H1 (cell line): ENCODE results near the gene ZNF618. TPM values are rescaled to one million over a fixed set of nuclear protein-coding genes. Genes with fewer than 3 reads are reported as not detected.

ENCODE experiments used
- CTCF ChIA-PET: fragments of 300-600 bp; sonication (Branson Sonifier 250); formaldehyde crosslinking; loops from one replicate; lab custom pipeline; 2021; ENCODE audit not compliant: partially characterized antibody; lab: Charles Lee
- POLR2A ChIA-PET: fragments of 300-600 bp; sonication (Branson Sonifier 250); formaldehyde crosslinking; loops from one replicate; lab custom pipeline; 2021; ENCODE audit warnings: inconsistent platforms; ENCODE audit not compliant: partially characterized antibody; lab: Charles Lee
- DNase-seq, 2 experiments: peaks; one replicate each; pipeline versions ENCODE4 v3.0.0 to v3.0.0-alpha.2; 2010 to 2022; ENCODE audit warnings: low spot score in 2 of 2, low read depth in 1 of 2, mixed read lengths in 1 of 2
- FAIRE-seq: peaks from 2 replicates; lab custom pipeline; 2011; peaks lifted over from hg19 to GRCh38; lab: Jason Lieb, UNC
- H2AFZ ChIP-seq: 2 replicates; pipeline ENCODE4 v1.8.1; 2012; ENCODE audit warnings: low read length, inconsistent platforms
- H2AK5ac ChIP-seq: 2 replicates; pipeline ENCODE4 v1.6.1; 2013; ENCODE audit warnings: low read depth, low read length
- H2BK120ac ChIP-seq: replicated peaks from 2 replicates; pipeline ENCODE3; 2013; ENCODE audit warnings: low read depth, low read length, inconsistent platforms
- H2BK12ac ChIP-seq: 2 replicates; pipeline ENCODE4 v1.6.1; 2013; ENCODE audit warnings: low read depth, low read length
- H2BK15ac ChIP-seq: 2 replicates; pipeline ENCODE4 v1.6.1; 2013; ENCODE audit warnings: low read length
- H2BK20ac ChIP-seq: 2 replicates; pipeline ENCODE4 v1.6.1; 2013; ENCODE audit warnings: low read length
- H2BK5ac ChIP-seq: 2 replicates; pipeline ENCODE4 v1.6.1; 2013; ENCODE audit warnings: low read depth, low read length
- H3K14ac ChIP-seq: 2 replicates; pipeline ENCODE4 v1.6.1; 2013; ENCODE audit warnings: inconsistent platforms; ENCODE audit not compliant: insufficient read length
- H3K18ac ChIP-seq: 2 replicates; pipeline ENCODE4 v1.6.1; 2013; ENCODE audit warnings: low read length; ENCODE audit errors: extremely low read depth
- H3K23ac ChIP-seq: 2 replicates; pipeline ENCODE4 v1.6.1; 2013; ENCODE audit warnings: inconsistent platforms; ENCODE audit not compliant: insufficient read length
- H3K23me2 ChIP-seq: 2 replicates; pipeline ENCODE4 v1.6.1; 2013; ENCODE audit warnings: low read depth, low read length
- H3K27ac ChIP-seq: 2 replicates; pipeline ENCODE4 v1.6.1; 2011; ENCODE audit warnings: low read depth, low read length, inconsistent platforms
- H3K27me3 ChIP-seq, 4 experiments: replicated peaks in 1 of 4; 1 replicate in 1 of 4; 2 replicates in 3 of 4; pipeline versions ENCODE4 v1.6.1 to v1.8.1; 2011 to 2013; ENCODE audit warnings: low read length in 3 of 4, mild to moderate bottlenecking in 3 of 4, inconsistent platforms in 2 of 4, mixed read lengths in 2 of 4, moderate library complexity in 1 of 4; ENCODE audit not compliant: control insufficient read depth in 3 of 4, insufficient read depth in 3 of 4; ENCODE audit errors: extremely low read depth in 1 of 4
- H3K36me3 ChIP-seq, 4 experiments: 2 replicates each; pipeline versions ENCODE4 v1.6.1 to v1.8.1; 2011 to 2013; ENCODE audit warnings: mild to moderate bottlenecking in 4 of 4, low read length in 3 of 4, moderate library complexity in 2 of 4, control low read depth in 1 of 4, inconsistent platforms in 1 of 4; ENCODE audit not compliant: insufficient read depth in 4 of 4, control insufficient read depth in 2 of 4
- H3K4ac ChIP-seq: replicated peaks from 2 replicates; pipeline ENCODE3; 2013; ENCODE audit warnings: low read length, low read depth, mixed read lengths, inconsistent platforms; ENCODE audit not compliant: insufficient read length
- H3K4me1 ChIP-seq, 4 experiments: replicated peaks in 1 of 4; 1 replicate in 1 of 4; 2 replicates in 3 of 4; pipeline versions ENCODE4 v1.6.1 to v1.8.1; 2011 to 2013; ENCODE audit warnings: low read length in 3 of 4, inconsistent platforms in 2 of 4, mixed read lengths in 1 of 4; ENCODE audit not compliant: insufficient read depth in 4 of 4, control insufficient read depth in 3 of 4
- H3K4me2 ChIP-seq, 2 experiments: 2 replicates each; pipeline versions ENCODE4 v1.6.1 to v1.8.1; 2011 to 2013; ENCODE audit warnings: low read depth in 2 of 2, low read length in 2 of 2, control low read depth in 1 of 2, inconsistent platforms in 1 of 2, mild to moderate bottlenecking in 1 of 2; ENCODE audit not compliant: insufficient read depth in 1 of 2
- H3K4me3 ChIP-seq, 4 experiments: fragments of 200-600, 300-600 bp in 1 of 4; sonication (generic), shearing (Covaris generic), sonication (Bioruptor Twin) in 1 of 4; 2 replicates each; pipeline versions ENCODE4 v1.5.1 to v1.8.1; 2011 to 2016; ENCODE audit warnings: low read length in 4 of 4, low read depth in 3 of 4, control low read depth in 2 of 4, inconsistent platforms in 2 of 4, mild to moderate bottlenecking in 2 of 4, mixed read lengths in 1 of 4, moderate library complexity in 1 of 4; ENCODE audit not compliant: insufficient read depth in 2 of 4; ENCODE audit errors: extremely low read depth in 1 of 4
- H3K56ac ChIP-seq: replicated peaks from 2 replicates; pipeline ENCODE3; 2013; ENCODE audit warnings: low read depth, mild to moderate bottlenecking, mixed read lengths, low read length, inconsistent platforms; ENCODE audit not compliant: insufficient read length
- H3K79me1 ChIP-seq: 2 replicates; pipeline ENCODE4 v1.6.1; 2013; ENCODE audit warnings: low read depth, low read length, control low read depth
- H3K79me2 ChIP-seq, 2 experiments: 2 replicates each; pipeline versions ENCODE4 v1.6.1 to v1.8.1; 2012 to 2013; ENCODE audit warnings: low read length in 2 of 2, mild to moderate bottlenecking in 2 of 2, inconsistent platforms in 1 of 2; ENCODE audit not compliant: insufficient read depth in 2 of 2, control insufficient read depth in 1 of 2
- H3K9ac ChIP-seq, 4 experiments: replicated peaks in 1 of 4; 1 replicate in 1 of 4; 2 replicates in 3 of 4; pipeline versions ENCODE4 v1.6.1 to v1.8.1; 2011 to 2013; ENCODE audit warnings: low read depth in 3 of 4, low read length in 3 of 4, control low read depth in 2 of 4, mild to moderate bottlenecking in 2 of 4, moderate library complexity in 2 of 4, inconsistent platforms in 1 of 4; ENCODE audit errors: extremely low read depth in 1 of 4
- H3K9me3 ChIP-seq, 2 experiments: 2 replicates each; pipeline versions ENCODE4 v1.6.1 to v1.8.1; 2012 to 2013; ENCODE audit warnings: mild to moderate bottlenecking in 2 of 2, moderate library complexity in 2 of 2, control low read depth in 1 of 2, inconsistent platforms in 1 of 2, low read depth in 1 of 2, low read length in 1 of 2, mixed read lengths in 1 of 2; ENCODE audit not compliant: insufficient read depth in 2 of 2
- H4K20me1 ChIP-seq, 2 experiments: replicated peaks in 1 of 2; 2 replicates each; pipeline versions ENCODE3 to v1.8.1; 2011 to 2013; ENCODE audit warnings: inconsistent platforms in 2 of 2, low read length in 2 of 2, mild to moderate bottlenecking in 1 of 2; ENCODE audit not compliant: insufficient read depth in 2 of 2, control insufficient read depth in 1 of 2
- H4K5ac ChIP-seq: 2 replicates; pipeline ENCODE4 v1.6.1; 2013; ENCODE audit warnings: low read length, low read depth, mixed read lengths, inconsistent platforms; ENCODE audit not compliant: insufficient read length
- H4K8ac ChIP-seq: 2 replicates; pipeline ENCODE4 v1.8.0; 2013; ENCODE audit warnings: mild to moderate bottlenecking, moderate library complexity, low read length, inconsistent platforms; ENCODE audit not compliant: insufficient read depth; ENCODE audit errors: extremely low read depth
- H4K91ac ChIP-seq: replicated peaks from 2 replicates; pipeline ENCODE3; 2013; ENCODE audit warnings: low read length, mixed read lengths, inconsistent platforms; ENCODE audit not compliant: insufficient read length
- ASH2L ChIP-seq: fragments of 200-600, 300-600 bp; sonication (generic); IDR thresholded peaks from one replicate; pipeline ENCODE4 v1.7.1; 2017; ENCODE audit warnings: low read length
- ATF2 ChIP-seq: IDR thresholded peaks from 2 replicates; pipeline ENCODE4 v1.6.1; 2012; ENCODE audit warnings: low read length, inconsistent platforms
- CREB1 ChIP-seq: IDR thresholded peaks from 2 replicates; pipeline ENCODE4 v1.6.1; 2012; ENCODE audit warnings: inconsistent platforms
- EP300 ChIP-seq, 2 experiments: IDR thresholded peaks; 1 replicate in 1 of 2; 2 replicates in 1 of 2; pipeline ENCODE4 v1.6.1; 2011 to 2012; ENCODE audit warnings: low read depth in 2 of 2, low read length in 2 of 2, mild to moderate bottlenecking in 2 of 2, borderline replicate concordance in 1 of 2, inconsistent platforms in 1 of 2, moderate library complexity in 1 of 2
- EZH2 ChIP-seq: fragments of 200-600 bp; sonication (generic); IDR thresholded peaks from 2 replicates; pipeline ENCODE4 v1.7.1; 2012; ENCODE audit warnings: low read depth, mild to moderate bottlenecking, moderate library complexity, low read length, inconsistent platforms; ENCODE audit not compliant: severe bottlenecking
- KDM5A ChIP-seq: fragments of 200-600 bp; IDR thresholded peaks from 2 replicates; pipeline ENCODE4 v1.7.1; 2012; ENCODE audit warnings: mild to moderate bottlenecking, low read length, inconsistent platforms, mixed read lengths
- RAD21 ChIP-seq, 2 experiments: IDR thresholded peaks in 1 of 2; conservative IDR thresholded peaks in 1 of 2; 2 replicates each; pipeline ENCODE4 v1.6.1; 2011; ENCODE audit warnings: low read depth in 2 of 2, low read length in 2 of 2, improper control_type of control experiment in 1 of 2, inconsistent platforms in 1 of 2, mild to moderate bottlenecking in 1 of 2, moderate library complexity in 1 of 2
- TAF7 ChIP-seq: optimal IDR thresholded peaks from 2 replicates; pipeline ENCODE3; 2011; ENCODE audit warnings: low read depth, mild to moderate bottlenecking, inconsistent platforms, low read length, moderate library complexity, borderline replicate concordance
- TEAD4 ChIP-seq: IDR thresholded peaks from 2 replicates; pipeline ENCODE4 v1.6.1; 2012; ENCODE audit warnings: low read depth, low read length, inconsistent platforms, mixed read lengths
- USF2 ChIP-seq: IDR thresholded peaks from 2 replicates; pipeline ENCODE4 v1.6.1; 2011; ENCODE audit warnings: low read length, improper control_type of control experiment
- WGBS, 2 experiments: shearing (Covaris generic) in 1 of 2; methylation state at CpG; one replicate each; pipeline versions ENCODE4 v1.1.6 to v1.1.7; 2013 to 2015; ENCODE audit warnings: low lambda C conversion rate in 2 of 2, mixed read lengths in 2 of 2, inconsistent platforms in 1 of 2, low coverage in 1 of 2, missing lambda C conversion rate in 1 of 2; ENCODE audit not compliant: insufficient replicate concordance in 2 of 2, insufficient coverage in 1 of 2, insufficient read length in 1 of 2; ENCODE audit errors: extremely low coverage in 1 of 2, missing lambda C conversion rate in 1 of 2; 5-methylcytosine and 5-hydroxymethylcytosine counted together
- polyA plus RNA-seq, 7 experiments: library from polyadenylated mRNA; depleted of rRNA in 3 of 7; stranded (reverse) in 5 of 7; unstranded in 2 of 7; fragments of >200 nt in 5 of 7; fragments of 200-250 nt in 2 of 7; gene quantifications; 1 replicate in 5 of 7; 2 replicates in 1 of 7; 4 replicates in 1 of 7; pipeline versions ENCODE4 v1.2.1 to v1.2.3, GENCODE V29; 2011 to 2013; ENCODE audit warnings: missing spikeins in 2 of 7, mixed read lengths in 2 of 7
- total RNA-seq: library from RNA; stranded (reverse); fragmentation: NEBNext Ultra II Directional; extraction: Animal tissue kit (Norgen Biotek cat#: 25700); gene quantifications from 2 replicates; pipeline ENCODE4 v1.2.1, GENCODE V29; 2021

ZNF618 gene
- total and polyA plus RNA-seq, 2 of the 8 experiments (the other 6 are each of a cell fraction or from before 2014, with no cell fraction given), result 9.6 to 28.5 TPM

- Histone ChIP-seq H3K23ac (no peak overlapping the region), H3K27ac (no peak overlapping the region), H3K18ac (no peak overlapping the region), H4K8ac (no peak overlapping the region), H2AFZ (no peak overlapping the region), H2BK12ac (no peak overlapping the region), H2BK120ac (no peak overlapping the region), H3K56ac (no peak overlapping the region), H3K36me3 (no peaks in the 10 kb centered on the region), H3K4me2 (peak overlapping the region in 1 of 2 experiments; percentile 45; a peak in 1 of 4 replicates), H3K4me3 (no peak overlapping the region), H3K9ac (peak overlapping the region in 1 of 4 experiments; percentile 21; a peak in 1 of 7 replicates), H2BK15ac (no peak overlapping the region), H4K91ac (no peak overlapping the region), H4K20me1 (no peaks in the 10 kb centered on the region), H4K5ac (no peak overlapping the region), H3K9me3 (no peaks in the 10 kb centered on the region), H3K4me1 (peaks cover 0 to 6% (median 4%) of the 10 kb centered on the region in 4 experiments; a peak in 4 of 7 replicates), H2BK5ac (no peak overlapping the region), H2BK20ac (no peak overlapping the region), H3K4ac (no peak overlapping the region), H3K79me2 (peaks cover 0 to 11% of the 10 kb centered on the region in 2 experiments; a peak in 2 of 4 replicates), H3K14ac (no peak overlapping the region), H3K27me3 (no peaks in the 10 kb centered on the region), H2AK5ac (no peak overlapping the region), H3K23me2 (no peaks in the 10 kb centered on the region), H3K79me1 (peaks cover 4% of the 10 kb centered on the region)
- FAIRE-seq, result no peak
- DNase-seq, result no peak
- ChIA-PET POLR2A (no interaction called here), CTCF (interaction anchor here (0.6 to 1.7 kb wide), 5 partner anchors 12 to 148 kb away, joined by 3 to 4 read pairs (median 3); no protein-coding TSS in a partner anchor)
- 76% methylated on average over 2 of the region's 2 CpGs; no CpG with 5 or more reads in 1 of the 2 experiments for WGBS, 2 experiments
- TF ChIP-seq ASH2L (no peak), EP300 (IDR thresholded peaks at IDR 0.05; ENCODE audit: borderline replicate concordance in 1 of 2, low read depth in 2 of 2, low read length in 2 of 2) (no peak), USF2 (no peak), EZH2 (no peak), ATF2 (no peak), TEAD4 (no peak), KDM5A (no peak), RAD21 (IDR thresholded peaks at IDR 0.05 in 1 of 2, conservative IDR thresholded peaks at IDR 0.05 in 1 of 2; ENCODE audit: low read depth in 2 of 2, low read length in 2 of 2) (no peak), CREB1 (no peak), TAF7 (no peak)
These were observed 65.4 kb downstream of the ZNF618 start for GRCh38 chr9:113941526-113941925.
